ENCODE data around the gene SORCS2. TPM values are rescaled to one million over a fixed set of nuclear protein-coding genes. Genes with fewer than 3 reads are reported as not detected.

The SORCS2 gene
- total and polyA plus RNA-seq, 3 donors from 2014 or later = 2.7 to 4.6 (median 2.9) TPM

- no peak overlapping the region for H3K4me3 ChIP-seq
- no peak for TF ChIP-seq POLR2A (IDR thresholded peaks at IDR 0.05)
- 65 to 68% methylated on average over 12 of the region's 12 CpGs for WGBS, 2 donors
- H3K9me3 ChIP-seq = no peaks in the 10 kb centered on the region
- no peaks in the 10 kb centered on the region for H3K27me3 ChIP-seq
- no peak overlapping the region for H3K27ac ChIP-seq
- DNase-seq = no peak
- intact Hi-C loops (cut with DNase I; ENCODE audit: low total_unique reads) = no loop called here
- no peaks in the 10 kb centered on the region for H3K36me3 ChIP-seq (ENCODE audit: low read depth, missing control alignments)
- no peaks in the 10 kb centered on the region for H3K4me1 ChIP-seq
Observed at GRCh38 chr4:7634661-7635251, 442.4 kb downstream of the SORCS2 start.

- no peaks in the 10 kb centered on the region for H3K9me3 ChIP-seq
- WGBS, 2 donors = 84% methylated on average over 25 of the region's 25 CpGs
- DNase-seq = no peak
- no peaks in the 10 kb centered on the region for H3K36me3 ChIP-seq (ENCODE audit: low read depth, missing control alignments)
- H3K4me1 ChIP-seq = no peaks in the 10 kb centered on the region
- no peak overlapping the region for H3K27ac ChIP-seq
- intact Hi-C loops (cut with DNase I; ENCODE audit: low total_unique reads) = no loop called here
- TF ChIP-seq POLR2A (IDR thresholded peaks at IDR 0.05) = no peak
- no peak for TF ChIP-seq CTCF (IDR thresholded peaks at IDR 0.05)
- H3K27me3 ChIP-seq = no peaks in the 10 kb centered on the region
- H3K4me3 ChIP-seq = no peak overlapping the region
Observed at GRCh38 chr4:7635445-7636239, 443.3 kb downstream of the SORCS2 start.

- TF ChIP-seq CTCF (IDR thresholded peaks at IDR 0.05) (no peak), POLR2A (IDR thresholded peaks at IDR 0.05) (no peak)
- Histone ChIP-seq H3K4me3 (no peak overlapping the region), H3K27me3 (no peaks in the 10 kb centered on the region), H3K9me3 (no peaks in the 10 kb centered on the region), H3K4me1 (no peaks in the 10 kb centered on the region), H3K36me3 (ENCODE audit: low read depth, missing control alignments) (no peaks in the 10 kb centered on the region), H3K27ac (no peak overlapping the region)
- WGBS, 2 donors = 88 to 96% methylated on average over 12 of the region's 12 CpGs
- no peak for DNase-seq
- intact Hi-C loops (cut with DNase I; ENCODE audit: low total_unique reads) = no loop called here
Observed at GRCh38 chr4:7636240-7636508, 443.8 kb downstream of the SORCS2 start.

- 87 to 93% methylated on average over 13 of the region's 13 CpGs for WGBS, 2 donors
- DNase-seq = no peak
- TF ChIP-seq POLR2A (IDR thresholded peaks at IDR 0.05) = no peak
- TF ChIP-seq CTCF (IDR thresholded peaks at IDR 0.05) = no peak
- Histone ChIP-seq H3K36me3 (ENCODE audit: low read depth, missing control alignments) (no peaks in the 10 kb centered on the region), H3K27ac (no peak overlapping the region), H3K4me1 (no peaks in the 10 kb centered on the region), H3K9me3 (no peaks in the 10 kb centered on the region), H3K27me3 (no peaks in the 10 kb centered on the region), H3K4me3 (no peak overlapping the region)
- intact Hi-C loops (cut with DNase I; ENCODE audit: low total_unique reads) = no loop called here
Observed at GRCh38 chr4:7637139-7637538, 444.8 kb downstream of the SORCS2 start.

GRCh38 chr4:7637971-7638370 is 445.6 kb downstream of the SORCS2 start:
- WGBS, 2 donors = 93 to 96% methylated on average over 5 to 11 of the region's 11 CpGs
- Histone ChIP-seq H3K36me3 (ENCODE audit: low read depth, missing control alignments) (no peaks in the 10 kb centered on the region), H3K4me1 (no peaks in the 10 kb centered on the region), H3K4me3 (no peak overlapping the region), H3K27ac (no peak overlapping the region), H3K27me3 (no peaks in the 10 kb centered on the region), H3K9me3 (no peaks in the 10 kb centered on the region)
- DNase-seq = no peak
- TF ChIP-seq CTCF (IDR thresholded peaks at IDR 0.05) (no peak), POLR2A (IDR thresholded peaks at IDR 0.05) (no peak)
- intact Hi-C loops (cut with DNase I; ENCODE audit: low total_unique reads) = no loop called here
